Tibial artery (tissue), 4 donors: Measurements from ENCODE around the gene PLAAT4.

ENCODE experiments used
- DNase-seq, 2 donors: peaks; one replicate each; pipeline ENCODE4 v3.0.0-alpha.2; 2019
- H3K27ac ChIP-seq, 2 donors: fragments of 200-600 bp; sonication (generic) in 1 of 2; 1 replicate in 1 of 2; 2 replicates in 1 of 2; pipeline ENCODE4 v1.5.1; 2018 to 2019; ENCODE audit warnings: mild to moderate bottlenecking in 1 of 2
- H3K27me3 ChIP-seq, 2 donors: fragments of 200-600 bp; sonication (generic) in 1 of 2; one replicate each; pipeline versions ENCODE4 v1.5.1 to v1.6.0; 2016 to 2019
- H3K36me3 ChIP-seq, 3 donors: fragments of 200-600 bp; sonication (generic) in 2 of 3; one replicate each; pipeline ENCODE4 v1.5.1; 2016 to 2019; ENCODE audit warnings: mild to moderate bottlenecking in 2 of 3
- H3K4me1 ChIP-seq, 4 donors: fragments of 200-600 bp; sonication (generic) in 2 of 4; 1 replicate in 3 of 4; 2 replicates in 1 of 4; pipeline ENCODE4 v1.5.1; 2016 to 2019
- H3K4me3 ChIP-seq, 2 donors: fragments of 200-600 bp; sonication (generic) in 1 of 2; 1 replicate in 1 of 2; 2 replicates in 1 of 2; pipeline ENCODE4 v1.5.1; 2018 to 2019; ENCODE audit warnings: mild to moderate bottlenecking in 2 of 2
- H3K9me3 ChIP-seq, 3 donors: fragments of 200-600 bp; sonication (generic) in 1 of 3; one replicate each; pipeline ENCODE4 v1.5.1; 2016 to 2019
- intact Hi-C: fragments of 100-400 bp; cut with DNase I; formaldehyde crosslinking; loops from one replicate; pipeline ENCODE4 v1.15.0; 2023; ENCODE audit warnings: low total_unique reads
- TF ChIP-seq, protein P1 (sequence below), 2 experiments: fragments of 200-600 bp in 1 of 2; fragments of 450-650 bp in 1 of 2; IDR thresholded peaks; one replicate each; pipeline ENCODE4 v1.5.1; 2017 to 2019; ENCODE audit warnings: antibody characterized with exemption in 2 of 2, mild to moderate bottlenecking in 1 of 2, moderate library complexity in 1 of 2

The PLAAT4 gene

DNA sequence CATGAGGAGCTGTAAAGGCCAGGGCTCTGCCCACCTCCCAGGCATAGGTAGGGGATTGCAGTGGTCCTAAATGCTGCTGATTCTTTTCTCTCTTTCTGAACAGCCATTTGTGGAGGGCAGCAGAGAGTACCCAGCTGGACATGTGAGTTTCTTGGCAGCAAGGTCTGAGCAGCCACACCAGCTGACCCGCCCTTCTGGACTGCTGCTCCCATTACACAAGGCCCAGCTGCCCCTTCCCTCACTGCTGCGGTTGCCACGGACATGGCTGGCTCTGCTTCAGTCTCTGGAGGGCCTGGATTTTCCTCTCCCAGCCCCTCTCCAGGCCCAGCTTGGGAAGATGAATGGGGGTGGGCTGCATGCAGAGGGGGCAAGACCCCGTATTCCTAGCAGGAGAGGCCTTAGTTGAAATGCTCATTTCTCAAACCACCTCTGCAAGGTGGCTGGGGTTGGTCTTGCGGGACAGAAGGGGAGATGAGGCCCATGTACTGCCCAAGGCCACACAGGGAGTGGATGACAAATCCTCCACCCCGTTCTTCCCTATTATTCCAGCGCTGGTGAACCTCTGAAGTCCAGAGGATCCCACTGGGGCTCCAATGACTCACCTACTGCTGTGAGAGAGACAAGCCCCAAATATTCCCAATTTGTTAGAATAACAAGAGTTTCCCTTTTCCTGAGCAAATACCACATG, 26.1 kb upstream of the PLAAT4 start:
- Histone ChIP-seq H3K36me3 (no peaks in the 10 kb centered on the region), H3K4me1 (peaks cover 0 to 13% (median 7%) of the 10 kb centered on the region in 4 donors), H3K27ac (no peak overlapping the region)

DNA sequence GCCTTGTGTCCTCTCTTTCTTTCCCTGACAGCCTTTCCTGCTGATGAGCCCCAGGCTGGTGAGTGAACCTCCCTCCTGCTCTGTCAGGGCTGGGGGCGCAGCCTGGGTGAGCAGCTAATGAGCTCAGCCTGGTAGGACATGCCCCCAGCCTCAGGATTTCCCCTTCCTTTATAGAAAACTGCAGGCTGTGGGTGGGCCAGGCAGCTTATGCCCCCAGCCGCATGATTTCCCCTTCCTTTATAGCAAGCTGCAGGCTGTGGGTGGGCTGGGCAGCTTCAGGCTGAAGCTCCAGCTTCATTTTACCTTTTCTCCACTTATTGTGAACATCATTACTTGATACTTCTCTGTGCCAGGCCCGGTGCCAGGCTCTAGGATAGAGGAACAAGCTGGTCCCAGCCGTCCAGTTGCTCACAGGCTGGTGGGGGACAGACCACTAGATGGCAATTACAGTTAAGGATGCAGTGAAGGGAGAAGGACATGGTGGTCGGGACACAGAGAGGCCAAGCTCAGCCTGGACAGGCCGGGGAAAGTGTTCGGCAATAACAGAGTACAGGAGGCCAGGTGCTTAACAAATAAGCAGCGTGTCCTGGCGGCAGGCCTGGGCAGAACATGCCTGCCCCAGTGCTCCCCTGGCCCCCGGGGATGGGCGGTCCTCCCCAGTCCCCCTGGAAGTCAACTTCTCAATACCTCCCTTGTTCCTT, 25.4 kb upstream of the PLAAT4 start:
- Histone ChIP-seq H3K4me3 (no peak overlapping the region), H3K27me3 (no peaks in the 10 kb centered on the region), H3K27ac (no peak overlapping the region), H3K36me3 (no peaks in the 10 kb centered on the region), H3K9me3 (no peaks in the 10 kb centered on the region), H3K4me1 (peaks cover 0 to 13% (median 7%) of the 10 kb centered on the region in 4 donors)
- intact Hi-C loops = no loop called here
- TF ChIP-seq, protein P1, sequence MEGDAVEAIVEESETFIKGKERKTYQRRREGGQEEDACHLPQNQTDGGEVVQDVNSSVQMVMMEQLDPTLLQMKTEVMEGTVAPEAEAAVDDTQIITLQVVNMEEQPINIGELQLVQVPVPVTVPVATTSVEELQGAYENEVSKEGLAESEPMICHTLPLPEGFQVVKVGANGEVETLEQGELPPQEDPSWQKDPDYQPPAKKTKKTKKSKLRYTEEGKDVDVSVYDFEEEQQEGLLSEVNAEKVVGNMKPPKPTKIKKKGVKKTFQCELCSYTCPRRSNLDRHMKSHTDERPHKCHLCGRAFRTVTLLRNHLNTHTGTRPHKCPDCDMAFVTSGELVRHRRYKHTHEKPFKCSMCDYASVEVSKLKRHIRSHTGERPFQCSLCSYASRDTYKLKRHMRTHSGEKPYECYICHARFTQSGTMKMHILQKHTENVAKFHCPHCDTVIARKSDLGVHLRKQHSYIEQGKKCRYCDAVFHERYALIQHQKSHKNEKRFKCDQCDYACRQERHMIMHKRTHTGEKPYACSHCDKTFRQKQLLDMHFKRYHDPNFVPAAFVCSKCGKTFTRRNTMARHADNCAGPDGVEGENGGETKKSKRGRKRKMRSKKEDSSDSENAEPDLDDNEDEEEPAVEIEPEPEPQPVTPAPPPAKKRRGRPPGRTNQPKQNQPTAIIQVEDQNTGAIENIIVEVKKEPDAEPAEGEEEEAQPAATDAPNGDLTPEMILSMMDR (IDR thresholded peaks at IDR 0.05) = no peak
- DNase-seq = no peak

More for the DNA sequence above, 26.1 kb upstream of the PLAAT4 start:
- H3K9me3 ChIP-seq = no peaks in the 10 kb centered on the region
- intact Hi-C loops = no loop called here
- no peaks in the 10 kb centered on the region for H3K27me3 ChIP-seq
- no peak overlapping the region for H3K4me3 ChIP-seq
- peak; percentile 76 to 83 for DNase-seq
- TF ChIP-seq, protein P1 (IDR thresholded peaks at IDR 0.05) = peak; percentile 8

DNA sequence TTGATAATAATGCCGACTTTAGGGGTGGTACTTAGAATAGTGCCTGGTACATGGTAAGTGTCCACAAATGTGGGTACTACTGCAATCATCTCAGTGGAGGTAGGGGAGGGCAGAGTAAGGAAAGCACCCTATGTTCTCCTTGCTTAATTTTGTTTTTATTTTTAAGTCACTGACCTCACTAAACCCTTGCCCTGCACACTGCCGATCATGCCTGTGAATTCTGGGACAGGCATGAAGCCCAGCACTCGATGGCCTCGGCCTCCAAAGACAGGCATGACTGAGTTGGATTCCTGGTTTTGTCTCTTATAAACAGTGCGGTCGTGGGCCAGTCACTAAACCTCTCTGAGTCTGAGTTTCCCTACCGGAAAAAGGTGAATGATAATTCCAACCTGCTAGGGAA, 23.8 kb upstream of the PLAAT4 start:
- H3K27ac ChIP-seq = no peak overlapping the region
- H3K9me3 ChIP-seq = no peaks in the 10 kb centered on the region
- TF ChIP-seq, protein P1 (IDR thresholded peaks at IDR 0.05) = no peak
- peaks cover 0 to 13% (median 7%) of the 10 kb centered on the region in 4 donors for H3K4me1 ChIP-seq
- no peak for DNase-seq
- H3K4me3 ChIP-seq = no peak overlapping the region
- intact Hi-C loops = no loop called here
- H3K36me3 ChIP-seq = no peaks in the 10 kb centered on the region
- H3K27me3 ChIP-seq = no peaks in the 10 kb centered on the region

DNA sequence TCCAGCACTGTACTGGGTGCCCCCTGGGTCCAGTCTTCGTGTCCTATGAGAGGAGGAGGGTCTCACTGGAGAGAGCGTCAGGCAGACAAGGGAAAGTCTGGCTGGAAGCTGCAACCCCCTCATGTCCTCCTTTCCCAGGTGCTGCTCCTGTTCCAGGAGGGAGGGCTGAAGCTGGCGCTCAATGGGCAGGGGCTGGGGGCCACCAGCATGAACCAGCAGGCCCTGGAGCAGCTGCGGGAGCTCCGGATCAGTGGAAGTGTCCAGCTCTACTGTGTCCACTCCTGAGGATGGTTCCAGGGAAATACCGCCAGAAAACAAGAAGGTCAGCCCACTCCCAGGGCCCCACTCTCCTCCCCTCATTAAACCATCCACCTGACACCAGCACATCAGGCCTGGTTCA, 20.5 kb upstream of the PLAAT4 start:
- intact Hi-C loops = no loop called here
- Histone ChIP-seq H3K4me3 (no peak overlapping the region), H3K27me3 (no peaks in the 10 kb centered on the region), H3K36me3 (no peaks in the 10 kb centered on the region), H3K27ac (no peak overlapping the region), H3K4me1 (peaks cover 0 to 2% (median under 1%) of the 10 kb centered on the region in 4 donors), H3K9me3 (no peaks in the 10 kb centered on the region)
- TF ChIP-seq, protein P1 (IDR thresholded peaks at IDR 0.05) = no peak
- DNase-seq = no peak

DNA sequence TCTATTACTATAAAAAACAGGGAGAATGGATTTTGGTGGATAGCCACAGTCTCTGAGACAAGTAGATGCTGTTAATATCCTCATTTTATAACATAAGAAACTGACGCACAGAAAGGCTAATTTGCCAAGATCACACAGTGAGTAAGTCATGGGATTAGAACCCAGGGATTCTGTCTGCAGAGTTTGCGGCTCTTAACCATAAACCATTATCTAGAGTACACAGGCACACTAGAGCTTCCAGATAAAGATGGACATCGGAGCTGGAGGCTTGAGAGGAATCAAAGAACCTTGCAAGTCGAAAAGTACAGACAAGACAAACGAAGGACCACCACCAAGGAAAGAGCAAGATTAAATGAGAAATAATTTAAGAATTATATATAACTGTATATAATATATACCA, 19.5 kb upstream of the PLAAT4 start:
- no peaks in the 10 kb centered on the region for H3K9me3 ChIP-seq
- DNase-seq = no peak
- H3K27me3 ChIP-seq = no peaks in the 10 kb centered on the region
- intact Hi-C loops = no loop called here
- H3K4me1 ChIP-seq = no peaks in the 10 kb centered on the region
- TF ChIP-seq, protein P1 (IDR thresholded peaks at IDR 0.05) = no peak
- H3K4me3 ChIP-seq = no peak overlapping the region
- no peaks in the 10 kb centered on the region for H3K36me3 ChIP-seq
- H3K27ac ChIP-seq = no peak overlapping the region
